ENCODE measurements around the gene KIF26A.

KIF26A gene

GRCh38 chr14:104142136-104142945 is 4.0 kb downstream of the KIF26A start:
- DNase-seq (ENCODE audit: low read depth) = no peak
- no peak overlapping the region for H3K4me3 ChIP-seq (replicated peaks; ENCODE audit: low read depth, low read length)
- TF ChIP-seq CTCF (IDR thresholded peaks at IDR 0.05; ENCODE audit: low read length, missing control alignments) = no peak

- H3K4me3 ChIP-seq (replicated peaks; ENCODE audit: low read depth, low read length) = no peak overlapping the region
- DNase-seq (ENCODE audit: low read depth) = no peak
- TF ChIP-seq CTCF (IDR thresholded peaks at IDR 0.05; ENCODE audit: low read length, missing control alignments) = no peak
These were observed 4.6 kb downstream of the KIF26A start for GRCh38 chr14:104142946-104143470.

GRCh38 chr14:104143521-104144452 is 5.4 kb downstream of the KIF26A start:
- no peak for TF ChIP-seq CTCF (IDR thresholded peaks at IDR 0.05; ENCODE audit: low read length, missing control alignments)
- DNase-seq (ENCODE audit: low read depth) = no peak
- H3K4me3 ChIP-seq (replicated peaks; ENCODE audit: low read depth, low read length) = no peak overlapping the region

- no peak for TF ChIP-seq CTCF (IDR thresholded peaks at IDR 0.05; ENCODE audit: low read length, missing control alignments)
- no peak overlapping the region for H3K4me3 ChIP-seq (replicated peaks; ENCODE audit: low read depth, low read length)
- DNase-seq (ENCODE audit: low read depth) = no peak
These were observed 6.0 kb downstream of the KIF26A start for GRCh38 chr14:104144453-104144790.

GRCh38 chr14:104144911-104145825 is 6.8 kb downstream of the KIF26A start:
- DNase-seq (ENCODE audit: low read depth) = no peak
- no peak for TF ChIP-seq CTCF (IDR thresholded peaks at IDR 0.05; ENCODE audit: low read length, missing control alignments)
- no peak overlapping the region for H3K4me3 ChIP-seq (replicated peaks; ENCODE audit: low read depth, low read length)

Measured in fibroblast of pulmonary artery (primary cell).